Measurements from ENCODE around the gene CBX6.

GRCh38 chr22:38901111-38901641 is 29.2 kb upstream of the CBX6 start:
- TF ChIP-seq, protein P1, sequence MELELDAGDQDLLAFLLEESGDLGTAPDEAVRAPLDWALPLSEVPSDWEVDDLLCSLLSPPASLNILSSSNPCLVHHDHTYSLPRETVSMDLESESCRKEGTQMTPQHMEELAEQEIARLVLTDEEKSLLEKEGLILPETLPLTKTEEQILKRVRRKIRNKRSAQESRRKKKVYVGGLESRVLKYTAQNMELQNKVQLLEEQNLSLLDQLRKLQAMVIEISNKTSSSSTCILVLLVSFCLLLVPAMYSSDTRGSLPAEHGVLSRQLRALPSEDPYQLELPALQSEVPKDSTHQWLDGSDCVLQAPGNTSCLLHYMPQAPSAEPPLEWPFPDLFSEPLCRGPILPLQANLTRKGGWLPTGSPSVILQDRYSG (tag; conservative IDR thresholded peaks at IDR 0.05; ENCODE audit: low read depth) = no peak
- TF ChIP-seq SMC3 (conservative IDR thresholded peaks at IDR 0.05; ENCODE audit: insufficient read depth, low read depth, low read length) (no peak), ARHGAP35 (IDR thresholded peaks at IDR 0.05; ENCODE audit: partially characterized antibody) (no peak), SMARCA5 (IDR thresholded peaks at IDR 0.05) (no peak), ZNF274 (IDR thresholded peaks at IDR 0.05; ENCODE audit: borderline replicate concordance, low read depth, low read length) (no peak), POLR2A (conservative IDR thresholded peaks at IDR 0.05) (no peak), KDM5B (IDR thresholded peaks at IDR 0.05; ENCODE audit: insufficient replicate concordance, low read depth, low read length) (no peak), ETS2 (tag; IDR thresholded peaks at IDR 0.05; ENCODE audit: borderline replicate concordance, poor library complexity, severe bottlenecking) (no peak)
- TF ChIP-seq, protein P2, sequence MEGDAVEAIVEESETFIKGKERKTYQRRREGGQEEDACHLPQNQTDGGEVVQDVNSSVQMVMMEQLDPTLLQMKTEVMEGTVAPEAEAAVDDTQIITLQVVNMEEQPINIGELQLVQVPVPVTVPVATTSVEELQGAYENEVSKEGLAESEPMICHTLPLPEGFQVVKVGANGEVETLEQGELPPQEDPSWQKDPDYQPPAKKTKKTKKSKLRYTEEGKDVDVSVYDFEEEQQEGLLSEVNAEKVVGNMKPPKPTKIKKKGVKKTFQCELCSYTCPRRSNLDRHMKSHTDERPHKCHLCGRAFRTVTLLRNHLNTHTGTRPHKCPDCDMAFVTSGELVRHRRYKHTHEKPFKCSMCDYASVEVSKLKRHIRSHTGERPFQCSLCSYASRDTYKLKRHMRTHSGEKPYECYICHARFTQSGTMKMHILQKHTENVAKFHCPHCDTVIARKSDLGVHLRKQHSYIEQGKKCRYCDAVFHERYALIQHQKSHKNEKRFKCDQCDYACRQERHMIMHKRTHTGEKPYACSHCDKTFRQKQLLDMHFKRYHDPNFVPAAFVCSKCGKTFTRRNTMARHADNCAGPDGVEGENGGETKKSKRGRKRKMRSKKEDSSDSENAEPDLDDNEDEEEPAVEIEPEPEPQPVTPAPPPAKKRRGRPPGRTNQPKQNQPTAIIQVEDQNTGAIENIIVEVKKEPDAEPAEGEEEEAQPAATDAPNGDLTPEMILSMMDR (IDR thresholded peaks at IDR 0.05 in 2 of 3, conservative IDR thresholded peaks at IDR 0.05 in 1 of 3; ENCODE audit: insufficient read depth in 2 of 3, low read depth in 1 of 3, low read length in 3 of 3) = no peak

Measured in K562 (cell line).